K562 (cell line): ENCODE data around the gene NPB. TPM values are rescaled to one million over a fixed set of nuclear protein-coding genes. Genes with fewer than 3 reads are reported as not detected.
A peak's percentile ranks its signal among the peaks of the same experiment; 100 is the strongest.

Experiments
- ADNP ChIP-seq: fragments of 200-800 bp; sonication (Bioruptor generic); IDR thresholded peaks from 2 replicates; pipeline ENCODE4 v1.6.1; 2016; ENCODE audit warnings: missing genetic modification characterization, missing compliant biosample characterization
- HIVEP1 ChIP-seq: fragments of 250-450 bp; sonication (Bioruptor Pico); IDR thresholded peaks from 2 replicates; pipeline ENCODE4 v1.4.0; 2020; ENCODE audit warnings: mild to moderate bottlenecking
- HMGN3 ChIP-seq: IDR thresholded peaks from 2 replicates; pipeline ENCODE4 v1.6.1; 2011; ENCODE audit warnings: borderline replicate concordance, low read depth, mild to moderate bottlenecking, mixed read lengths, low read length; ENCODE audit not compliant: insufficient read length; ENCODE audit errors: extremely low read depth
- HNRNPLL ChIP-seq: fragments of 200-400 bp; formaldehyde crosslinking; IDR thresholded peaks from 2 replicates; pipeline ENCODE4 v1.6.1; 2017; ENCODE audit warnings: low read length, low read depth, mild to moderate bottlenecking; ENCODE audit not compliant: poor library complexity, severe bottlenecking
- KAT8 ChIP-seq: fragments of 450-650 bp; IDR thresholded peaks from 2 replicates; pipeline ENCODE4 v1.6.1; 2016; ENCODE audit warnings: low read depth, mild to moderate bottlenecking
- MXD1 ChIP-seq: fragments of 250-450 bp; sonication (Bioruptor Pico); IDR thresholded peaks from 2 replicates; pipeline ENCODE4 v1.8.0; 2021; ENCODE audit warnings: borderline replicate concordance, mild to moderate bottlenecking, moderate library complexity; ENCODE audit not compliant: poor library complexity, severe bottlenecking
- NR3C1 ChIP-seq: sonication (generic); formaldehyde crosslinking; IDR thresholded peaks from 2 replicates; pipeline ENCODE4 v1.8.1; 2022; ENCODE audit warnings: missing genetic modification reagents
- PBX2 ChIP-seq, 2 experiments: IDR thresholded peaks in 1 of 2; conservative IDR thresholded peaks in 1 of 2; 2 replicates each; pipeline ENCODE4 v1.6.1; 2016; ENCODE audit warnings: low read depth in 2 of 2, mild to moderate bottlenecking in 1 of 2, missing compliant biosample characterization in 1 of 2, missing genetic modification characterization in 1 of 2, moderate library complexity in 1 of 2
- STAT6 ChIP-seq: sonication (generic); formaldehyde crosslinking; IDR thresholded peaks from 2 replicates; pipeline ENCODE4 v1.8.1; 2023; ENCODE audit warnings: mild to moderate bottlenecking, missing genetic modification reagents
- ZBTB12 ChIP-seq: fragments of 250-450 bp; sonication (Bioruptor Pico); IDR thresholded peaks from 2 replicates; pipeline ENCODE4 v1.4.0; 2020
- ZBTB26 ChIP-seq: fragments of 450-650 bp; formaldehyde crosslinking; IDR thresholded peaks from 2 replicates; pipeline ENCODE4 v1.4.0; 2022; ENCODE audit warnings: missing genetic modification characterization
- ZNF444 ChIP-seq: fragments of 250-450 bp; sonication (Bioruptor Pico); IDR thresholded peaks from 2 replicates; pipeline ENCODE4 v1.4.0; 2020; ENCODE audit warnings: mild to moderate bottlenecking, moderate library complexity
- ZNF507 ChIP-seq: conservative IDR thresholded peaks from 2 replicates; pipeline ENCODE4 v1.6.1; 2017; ENCODE audit warnings: missing genetic modification characterization, missing compliant biosample characterization
- ZNF764 ChIP-seq: fragments of 250-450 bp; sonication (Bioruptor Pico); IDR thresholded peaks from 2 replicates; pipeline ENCODE4 v1.4.0; 2020; ENCODE audit warnings: low read depth, mild to moderate bottlenecking, moderate library complexity
- polyA plus RNA-seq, 8 experiments: library from polyadenylated mRNA; depleted of rRNA in 4 of 8; stranded (reverse) in 5 of 8; unstranded in 3 of 8; fragments of >200 nt; fragmentation: Nextera tagmentation in 2 of 8; fragmentation: Illumina TruSeq in 1 of 8; extraction: Ambion mirVana in 2 of 8; extraction: Trizol in 1 of 8; gene quantifications; 2 replicates each; pipeline versions ENCODE4 v1.2.1 to v1.2.3, GENCODE V29; 2011 to 2014; ENCODE audit warnings: inconsistent platforms in 1 of 8, missing spikeins in 1 of 8
- total RNA-seq, 7 experiments: library from RNA; depleted of rRNA in 6 of 7; stranded (reverse); fragments of >200 nt in 6 of 7; fragmentation: Illumina TruSeq in 2 of 7; extraction: Trizol in 2 of 7; gene quantifications; 2 replicates each; pipeline versions ENCODE4 v1.2.1 to v1.2.3, GENCODE V29; 2011 to 2021; ENCODE audit warnings: low replicate concordance in 1 of 7
- TF ChIP-seq, protein P1 (sequence below): fragments of 250-450 bp; sonication (Bioruptor Pico); IDR thresholded peaks from 2 replicates; pipeline ENCODE4 v1.4.0; 2020; ENCODE audit warnings: mild to moderate bottlenecking, moderate library complexity

NPB gene
- total and polyA plus RNA-seq, 9 of the 15 experiments (the other 6 are each of a cell fraction or from before 2014, with no cell fraction given) = 0.03 to 0.61 (median 0.14) TPM; not detected in 2

- TF ChIP-seq ZNF444 = no peak
- TF ChIP-seq PBX2 (CRISPR knock-in tag; IDR thresholded peaks at IDR 0.05; ENCODE audit: low read depth) = no peak
- no peak for TF ChIP-seq PBX2 (tag; conservative IDR thresholded peaks at IDR 0.05; ENCODE audit: low read depth)
- TF ChIP-seq ZNF507 (tag) = no peak
- no peak for TF ChIP-seq ZBTB26 (CRISPR knock-in tag)
- TF ChIP-seq HIVEP1 (CRISPR knock-in tag) = no peak
- no peak for TF ChIP-seq ZNF764 (CRISPR knock-in tag)
- TF ChIP-seq NR3C1 (CRISPR knock-in tag) = no peak
- no peak for TF ChIP-seq STAT6
- peak; percentile 84 for TF ChIP-seq HMGN3
- no peak for TF ChIP-seq ADNP (tag)
- no peak for TF ChIP-seq MXD1 (CRISPR knock-in tag)
- 0 out of 2 replicates have a peak, but pooled peaks have one; percentile 18 for TF ChIP-seq ZBTB12 (CRISPR knock-in tag)
- TF ChIP-seq, protein P1, sequence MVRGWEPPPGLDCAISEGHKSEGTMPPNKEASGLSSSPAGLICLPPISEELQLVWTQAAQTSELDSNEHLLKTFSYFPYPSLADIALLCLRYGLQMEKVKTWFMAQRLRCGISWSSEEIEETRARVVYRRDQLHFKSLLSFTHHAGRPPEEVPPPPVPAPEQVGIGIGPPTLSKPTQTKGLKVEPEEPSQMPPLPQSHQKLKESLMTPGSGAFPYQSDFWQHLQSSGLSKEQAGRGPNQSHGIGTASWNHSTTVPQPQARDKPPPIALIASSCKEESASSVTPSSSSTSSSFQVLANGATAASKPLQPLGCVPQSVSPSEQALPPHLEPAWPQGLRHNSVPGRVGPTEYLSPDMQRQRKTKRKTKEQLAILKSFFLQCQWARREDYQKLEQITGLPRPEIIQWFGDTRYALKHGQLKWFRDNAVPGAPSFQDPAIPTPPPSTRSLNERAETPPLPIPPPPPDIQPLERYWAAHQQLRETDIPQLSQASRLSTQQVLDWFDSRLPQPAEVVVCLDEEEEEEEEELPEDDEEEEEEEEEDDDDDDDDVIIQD = peak; percentile 22; the same call in 1 of the 2 replicates
- TF ChIP-seq HNRNPLL = no peak
- TF ChIP-seq KAT8 = no peak
These were observed 21.5 kb downstream of the NPB start (continued) for GRCh38 chr17:81923302-81924260.
